CMK (cell line): ENCODE results near the gene MPIG6B.

Experiments used
- DNase-seq: peaks from one replicate; pipeline ENCODE4 v3.0.0-alpha.2; 2010; ENCODE audit warnings: low read depth

MPIG6B gene

DNA sequence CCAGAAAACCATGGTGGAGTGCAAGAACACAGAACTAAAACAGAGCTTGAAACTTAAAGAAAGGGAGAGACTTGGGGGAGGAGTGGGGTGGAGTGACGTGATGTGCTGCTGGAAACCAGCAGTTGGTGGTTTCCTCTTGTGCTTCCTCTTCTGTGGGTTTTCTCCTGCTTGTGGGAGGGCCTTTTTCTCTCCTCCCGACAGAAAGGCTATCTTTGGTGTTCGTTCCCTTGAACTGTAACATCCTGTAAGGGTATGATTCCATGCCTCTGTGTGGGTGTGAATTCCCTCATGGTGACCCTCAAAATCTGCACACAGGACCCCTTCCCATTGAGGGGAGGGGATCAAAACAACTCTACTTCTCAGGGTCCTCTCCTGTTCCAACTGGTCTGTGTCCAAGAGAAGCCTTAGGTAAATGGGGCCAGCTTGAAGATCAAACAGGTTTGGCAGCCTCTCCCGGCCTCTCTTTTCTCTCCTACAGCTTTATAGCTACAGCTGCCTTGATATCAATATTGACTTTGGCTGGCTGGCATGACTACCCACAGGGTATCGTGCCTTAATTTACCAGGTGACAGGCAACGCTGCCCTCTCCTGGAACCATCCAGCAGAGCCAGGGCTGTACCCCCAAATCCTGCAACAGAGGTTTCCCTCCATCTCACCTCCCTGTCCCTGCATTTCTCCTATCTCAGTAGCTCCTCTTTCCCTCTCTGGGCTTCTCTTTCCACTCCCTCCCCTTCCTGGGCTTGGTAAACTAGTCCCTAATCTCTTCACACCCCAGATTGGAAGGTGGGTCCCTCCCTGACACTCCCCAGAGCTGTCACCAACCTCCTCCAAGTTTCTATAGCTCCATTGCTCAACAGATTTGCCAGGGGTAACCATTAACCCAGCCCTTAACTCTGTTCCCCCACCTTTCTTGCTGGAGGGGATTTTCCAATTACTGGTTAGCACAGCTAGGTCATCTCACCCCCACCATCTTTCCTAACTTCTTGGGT is 15.1 kb downstream of the MPIG6B start:
- peak; percentile 83 for DNase-seq

DNA sequence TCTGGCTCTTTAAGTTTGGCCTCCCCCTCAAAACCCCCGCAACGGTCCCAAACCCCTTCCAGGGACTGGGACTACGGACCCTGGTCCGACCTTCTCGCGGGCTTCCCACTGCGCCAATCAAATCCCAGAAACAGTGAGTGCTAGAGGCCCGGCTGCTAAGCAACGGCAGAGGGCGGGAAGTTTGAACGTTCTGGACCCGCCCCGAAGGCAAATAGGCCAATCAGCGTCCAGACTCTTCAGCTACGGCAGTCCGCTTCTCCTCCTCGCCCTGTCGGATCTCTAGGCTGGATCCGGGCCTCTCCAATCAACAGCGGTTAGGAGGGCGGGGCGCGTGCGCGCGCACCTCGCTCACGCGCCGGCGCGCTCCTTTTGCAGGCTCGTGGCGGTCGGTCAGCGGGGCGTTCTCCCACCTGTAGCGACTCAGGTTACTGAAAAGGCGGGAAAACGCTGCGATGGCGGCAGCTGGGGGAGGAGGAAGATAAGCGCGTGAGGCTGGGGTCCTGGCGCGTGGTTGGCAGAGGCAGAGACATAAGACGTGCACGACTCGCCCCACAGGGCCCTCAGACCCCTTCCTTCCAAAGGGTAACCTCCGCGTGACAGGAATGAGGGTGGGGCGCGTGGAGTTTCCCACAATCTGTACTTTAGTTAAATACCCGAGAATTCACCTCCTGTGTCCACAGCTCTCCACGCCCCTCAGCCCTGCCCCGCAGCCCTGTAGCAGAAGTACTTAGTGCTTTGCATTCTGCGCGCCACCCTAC is 16.6 kb downstream of the MPIG6B start, which contains the start of gene MSH5:
Gene MSH5, plus strand, starts transcription at position 367 of the 758 bp plus-strand sequence. CDS start 462 bp downstream, outside the sequence.
- DNase-seq, result peak; percentile 99

DNA sequence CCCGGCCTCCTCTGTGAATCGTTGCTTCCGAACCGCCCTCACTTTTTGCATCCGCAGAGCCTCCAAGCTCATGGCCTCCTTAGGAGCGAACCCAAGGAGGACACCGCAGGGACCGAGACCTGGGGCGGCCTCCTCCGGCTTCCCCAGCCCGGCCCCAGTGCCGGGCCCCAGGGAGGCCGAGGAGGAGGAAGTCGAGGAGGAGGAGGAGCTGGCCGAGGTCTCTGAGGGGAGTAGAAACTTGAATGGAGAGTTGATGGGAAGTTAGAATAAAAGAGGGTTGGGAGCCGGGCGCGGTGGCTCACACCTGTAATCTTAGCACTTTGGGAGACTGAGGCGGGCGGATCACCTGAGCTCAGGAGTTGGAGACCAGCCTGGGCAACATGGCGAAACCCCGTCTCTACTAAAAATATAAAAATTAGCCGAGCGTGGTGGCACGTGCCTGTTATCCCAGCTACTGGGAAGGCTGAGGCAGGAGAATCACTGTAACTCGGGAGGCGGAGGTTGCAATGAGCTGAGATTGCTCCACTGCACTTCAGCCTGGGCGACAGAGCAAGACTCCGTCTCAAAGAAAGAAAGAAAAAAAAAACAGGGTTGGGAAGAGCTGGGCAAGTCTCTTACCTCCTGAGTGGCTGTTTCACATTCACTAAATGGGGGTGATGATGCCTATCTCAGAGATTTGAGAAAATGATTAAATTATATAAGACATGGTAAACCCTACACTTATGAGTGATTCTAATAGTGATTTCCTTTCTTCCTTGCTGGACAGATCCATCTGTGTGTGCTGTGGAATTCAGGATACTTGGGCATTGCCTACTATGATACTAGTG is 17.4 kb downstream of the MPIG6B start:
- no peak for DNase-seq

DNA sequence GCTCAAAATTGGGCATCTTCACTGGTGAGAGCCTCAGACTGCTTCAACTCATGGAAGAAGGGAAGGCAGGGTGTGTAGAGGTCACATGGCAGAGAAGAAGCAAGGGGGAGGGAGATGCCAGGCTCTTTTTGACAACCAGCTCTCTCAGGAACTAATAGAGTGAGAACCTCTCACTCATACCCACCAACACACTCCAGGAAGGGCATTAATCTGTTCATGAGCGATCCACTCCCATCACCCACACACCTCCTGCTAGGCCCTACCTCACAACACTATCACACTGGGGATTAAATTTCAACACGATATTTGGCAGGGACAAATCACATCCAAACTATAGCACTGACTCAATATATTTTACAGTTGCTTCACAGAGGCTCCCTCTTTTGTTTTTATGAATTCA is 18.6 kb downstream of the MPIG6B start:
- DNase-seq, result no peak

DNA sequence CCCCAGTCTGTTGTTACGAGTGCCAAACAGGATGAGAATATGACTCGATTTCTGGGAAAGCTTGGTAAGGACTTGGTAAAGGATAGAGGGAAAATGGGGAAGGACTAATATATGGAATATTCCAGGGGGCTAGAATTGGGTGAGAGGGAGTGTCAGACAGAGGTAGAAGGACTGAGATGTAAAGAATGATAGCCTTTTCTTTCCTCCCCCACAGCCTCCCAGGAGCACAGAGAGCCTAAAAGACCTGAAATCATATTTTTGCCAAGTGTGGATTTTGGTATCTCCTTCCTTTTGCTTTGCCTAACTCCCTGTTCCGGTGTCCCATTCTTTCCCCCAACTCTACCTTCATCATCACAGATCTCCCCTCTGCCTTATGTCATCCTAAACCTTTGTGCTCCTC is 19.7 kb downstream of the MPIG6B start:
- DNase-seq, result no peak

DNA sequence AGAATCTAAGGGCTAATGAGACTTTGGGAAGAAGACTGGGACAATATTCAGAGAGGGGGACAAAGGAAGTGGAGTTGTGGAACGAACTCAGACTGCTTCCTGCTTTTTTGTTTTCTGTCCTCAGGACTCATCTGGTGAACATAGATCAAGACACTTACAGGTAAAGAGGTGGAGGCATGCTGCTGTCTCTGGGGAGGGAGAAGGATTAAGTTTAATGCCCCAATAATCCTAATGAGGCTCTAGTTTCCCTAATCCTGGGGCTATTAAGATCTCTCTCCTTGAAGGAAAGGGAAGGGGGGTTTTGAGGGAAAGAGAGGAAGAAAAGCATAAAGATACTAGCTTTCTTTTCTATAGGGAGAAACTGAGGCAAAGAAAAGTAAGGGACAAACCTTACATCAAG is 21.2 kb downstream of the MPIG6B start:
- no peak for DNase-seq

DNA sequence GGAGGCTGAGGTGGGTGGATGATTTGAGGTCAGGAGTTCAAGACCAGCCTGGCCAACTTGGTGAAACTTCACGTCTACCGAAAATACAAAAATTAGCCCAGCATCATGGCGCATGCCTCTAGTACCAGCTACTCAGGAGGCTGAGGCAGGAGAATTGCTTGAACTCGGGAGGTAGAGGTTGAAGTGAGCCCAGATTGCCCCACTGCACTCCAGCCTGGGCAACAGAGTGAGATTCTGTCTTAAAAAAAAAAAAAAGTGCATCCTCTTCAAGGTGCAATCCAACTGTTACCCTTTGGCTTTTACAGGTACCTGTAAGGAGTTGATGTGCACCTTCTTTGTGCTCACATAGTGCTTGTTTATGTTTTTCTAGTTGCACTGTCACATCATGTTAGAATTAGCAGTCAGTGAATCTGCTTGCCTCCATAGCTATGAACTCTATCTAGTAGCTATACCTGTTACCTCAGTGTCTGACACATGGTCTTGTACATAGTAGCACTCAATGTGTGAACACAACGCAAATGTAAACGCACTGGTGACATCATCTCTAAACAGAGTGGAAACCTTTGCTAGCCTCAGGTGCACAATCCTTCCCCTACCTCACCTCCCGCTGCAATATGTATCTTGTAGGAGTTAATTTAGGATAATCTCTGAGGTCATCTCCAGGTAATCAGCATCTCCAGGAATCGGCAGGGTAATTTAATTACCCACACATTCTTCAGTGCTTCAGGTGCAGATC is 26.3 kb downstream of the MPIG6B start:
- DNase-seq, result no peak

DNA sequence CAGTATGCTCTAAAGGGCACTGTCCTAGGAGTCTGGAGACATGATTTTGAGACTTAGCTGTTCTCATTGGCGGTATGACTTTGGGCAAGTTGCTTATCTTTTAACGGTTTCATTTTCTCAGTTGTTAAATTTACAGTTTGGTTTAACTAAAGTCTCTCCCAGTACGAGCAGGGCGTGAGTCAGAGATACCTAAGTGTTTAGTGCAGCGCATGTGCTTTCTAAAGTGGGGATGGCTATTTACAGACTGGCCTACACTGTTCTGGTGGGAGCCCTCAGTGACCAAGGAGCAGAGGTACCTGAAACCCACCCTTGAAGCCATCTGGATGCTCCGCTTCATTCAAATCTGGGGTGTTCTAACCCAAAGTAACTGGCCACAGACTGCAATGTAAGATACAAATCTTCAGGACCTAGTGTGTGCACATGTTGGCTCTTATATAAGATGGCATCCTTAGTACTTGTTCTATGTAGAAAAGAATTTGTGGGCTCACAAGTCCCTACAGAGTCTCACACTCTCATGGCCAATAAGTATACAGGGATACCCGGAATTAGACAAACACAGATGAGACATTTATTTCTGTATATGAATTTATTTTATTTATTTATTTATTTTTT is 27.3 kb downstream of the MPIG6B start:
- DNase-seq, result no peak

DNA sequence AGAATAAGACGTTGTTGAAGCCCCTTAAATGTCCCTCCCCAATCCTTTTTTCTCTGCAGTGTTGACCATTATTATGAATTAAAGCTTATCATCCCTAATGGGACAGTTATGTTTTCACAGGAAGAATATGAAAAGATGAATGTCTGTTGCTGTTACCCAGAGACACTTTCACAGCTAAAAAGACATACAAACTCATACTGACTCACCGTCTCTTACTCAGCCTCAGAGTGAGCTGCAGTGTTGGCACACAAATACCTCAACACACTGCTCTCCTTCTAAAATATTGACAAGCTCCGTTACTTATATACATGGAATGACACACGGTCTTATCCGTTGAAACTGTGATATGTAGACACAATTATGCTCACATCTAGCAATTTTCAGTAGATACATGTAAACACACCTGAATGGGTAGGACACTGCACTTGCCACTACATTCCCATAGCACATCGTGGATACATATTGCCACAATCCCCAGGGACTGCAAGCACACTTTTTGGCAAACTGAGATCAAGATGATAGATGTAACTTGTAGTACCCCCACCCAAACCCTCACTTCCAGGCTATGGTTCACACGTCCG is 29.7 kb downstream of the MPIG6B start:
- no peak for DNase-seq

DNA sequence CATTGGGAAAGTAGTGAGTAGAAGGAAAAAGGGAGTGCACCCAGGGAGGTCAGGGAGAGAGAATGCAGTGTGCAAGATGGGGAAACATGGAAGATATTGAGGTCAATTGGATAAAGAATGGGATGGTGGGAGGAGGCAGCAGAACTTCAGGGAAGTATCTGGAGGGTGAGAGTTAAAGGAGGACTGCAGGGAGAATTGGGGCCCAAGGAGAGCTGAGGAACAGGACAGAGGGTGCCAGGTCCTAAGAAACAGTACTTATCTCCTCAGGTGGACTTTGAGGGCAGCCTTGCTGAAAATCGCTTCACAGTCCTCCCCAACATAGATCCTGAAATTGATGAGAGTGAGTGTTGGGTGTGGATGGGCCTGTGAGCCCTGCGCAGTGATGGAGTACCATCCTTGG is 35.1 kb downstream of the MPIG6B start:
- no peak for DNase-seq

DNA sequence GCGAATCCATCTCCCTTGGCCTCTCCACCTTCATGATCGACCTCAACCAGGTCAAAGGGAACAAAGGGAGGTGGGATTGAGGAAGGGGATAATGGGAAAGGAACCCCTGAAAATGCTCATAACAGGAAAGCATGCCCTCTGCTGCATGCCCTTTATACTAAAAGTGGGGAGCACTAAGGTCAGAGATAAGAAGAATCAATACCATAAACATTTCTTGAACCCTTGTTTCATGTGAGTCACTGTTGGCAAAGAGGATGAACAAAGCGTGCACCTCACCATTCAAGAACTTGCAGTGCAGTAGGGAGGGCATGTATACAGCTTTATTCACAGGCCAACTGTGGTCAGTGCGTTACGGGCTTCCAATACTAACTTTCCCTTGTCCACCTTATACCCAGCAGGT is 37.6 kb downstream of the MPIG6B start:
- no peak for DNase-seq

DNA sequence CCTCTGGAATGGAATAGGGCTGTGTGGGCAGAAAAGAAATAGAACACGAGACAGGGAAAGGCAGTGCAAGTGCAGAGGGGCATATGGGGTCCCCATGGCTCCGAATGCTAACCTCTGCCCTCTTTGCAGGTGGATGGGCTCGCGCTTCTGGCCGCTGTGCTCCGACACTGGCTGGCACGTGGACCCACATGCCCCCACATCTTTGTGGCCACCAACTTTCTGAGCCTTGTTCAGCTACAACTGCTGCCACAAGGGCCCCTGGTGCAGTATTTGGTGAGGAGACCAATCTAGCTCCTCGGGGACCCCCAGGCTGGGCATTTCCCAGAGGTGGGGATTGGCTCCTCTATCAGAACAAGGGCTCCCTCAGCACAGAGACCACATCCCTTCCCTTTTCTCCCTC is 38.2 kb downstream of the MPIG6B start:
- no peak for DNase-seq

DNA sequence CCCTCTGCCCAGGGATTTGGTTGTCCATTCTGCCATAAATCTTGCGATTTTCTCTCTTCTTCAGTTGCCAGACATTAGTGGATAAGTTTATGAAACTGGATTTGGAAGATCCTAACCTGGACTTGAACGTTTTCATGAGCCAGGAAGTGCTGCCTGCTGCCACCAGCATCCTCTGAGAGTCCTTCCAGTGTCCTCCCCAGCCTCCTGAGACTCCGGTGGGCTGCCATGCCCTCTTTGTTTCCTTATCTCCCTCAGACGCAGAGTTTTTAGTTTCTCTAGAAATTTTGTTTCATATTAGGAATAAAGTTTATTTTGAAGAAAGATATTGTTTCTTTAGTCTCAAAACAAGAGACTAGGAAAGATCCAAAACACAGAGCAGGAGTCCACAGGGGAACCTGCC is 39.2 kb downstream of the MPIG6B start, which contains the start of gene SAPCD1:
Gene SAPCD1, plus strand, starts transcription at position 301 of the 400 bp plus-strand sequence. CDS start 399 bp downstream, outside the sequence.
- DNase-seq, result no peak

DNA sequence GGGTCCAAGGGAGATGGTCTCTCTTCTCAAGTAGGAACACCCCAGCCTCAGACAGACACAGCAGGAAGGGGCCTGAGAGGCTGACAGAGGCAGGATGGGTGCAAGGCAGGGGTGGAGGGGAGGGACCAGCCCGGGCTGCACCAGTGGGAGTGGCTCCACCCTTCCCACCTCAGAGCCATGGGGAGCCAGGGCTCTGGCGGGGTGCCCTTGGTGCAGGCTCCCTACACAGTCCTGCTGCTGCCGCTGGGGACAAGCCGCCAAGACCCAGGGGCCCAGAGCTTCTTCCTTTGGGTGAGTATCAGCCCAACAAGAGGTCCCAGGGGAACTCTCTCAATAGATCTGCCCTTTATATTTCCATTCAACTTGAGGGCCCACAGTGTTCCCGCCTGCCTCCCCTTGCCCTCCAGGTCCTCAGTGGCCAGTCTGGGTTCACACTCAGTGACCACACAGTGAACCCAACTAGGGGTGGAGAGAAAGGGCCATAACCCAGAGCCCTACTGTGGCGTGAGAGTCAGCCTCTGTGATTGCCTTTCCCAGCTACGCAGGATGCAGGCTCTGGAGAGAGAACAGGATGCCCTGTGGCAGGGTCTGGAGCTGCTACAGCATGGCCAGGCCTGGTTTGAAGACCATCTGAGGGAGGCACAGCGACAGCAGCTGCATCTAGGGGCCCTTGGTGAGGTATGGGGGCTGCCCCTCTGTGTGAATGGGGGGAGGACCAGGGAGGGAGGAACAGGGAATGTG is 39.9 kb downstream of the MPIG6B start:
- no peak for DNase-seq

DNA sequence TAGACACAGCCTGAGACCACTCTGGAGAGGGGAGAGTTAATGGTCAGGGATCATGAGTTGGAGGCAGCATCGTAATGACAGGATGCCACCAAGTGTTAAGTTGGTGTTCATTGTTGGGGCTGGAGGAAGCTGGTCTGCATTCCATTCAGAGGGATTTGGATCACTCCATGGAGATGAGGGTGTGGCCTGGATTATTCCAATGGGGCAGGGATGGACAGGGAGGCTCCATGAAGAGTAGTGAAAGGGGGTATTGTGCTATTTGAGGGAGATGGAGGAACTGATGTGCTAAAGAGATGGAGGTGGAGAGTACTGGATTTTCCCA is 40.4 kb downstream of the MPIG6B start:
- no peak for DNase-seq

DNA sequence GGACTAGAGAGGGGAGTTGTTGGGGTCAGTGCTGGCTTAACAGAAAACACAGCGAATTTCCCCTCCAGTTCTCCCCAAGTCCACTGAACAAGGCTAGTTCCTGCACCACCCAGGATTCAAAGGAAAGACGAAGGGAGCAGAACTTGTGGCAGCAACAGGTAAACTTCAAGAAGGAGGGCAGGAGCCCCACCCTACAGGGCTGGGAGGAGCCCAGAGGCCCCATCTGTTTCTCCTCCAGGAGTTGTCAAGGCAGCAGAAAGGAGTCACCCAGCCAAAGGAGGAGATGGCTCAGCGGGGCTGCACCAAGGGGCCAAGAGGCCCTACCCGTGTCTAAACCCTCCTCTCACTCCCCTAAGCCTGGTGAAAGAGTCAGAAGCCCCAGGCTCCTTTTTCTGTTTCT is 41.0 kb downstream of the MPIG6B start:
- DNase-seq, result no peak

DNA sequence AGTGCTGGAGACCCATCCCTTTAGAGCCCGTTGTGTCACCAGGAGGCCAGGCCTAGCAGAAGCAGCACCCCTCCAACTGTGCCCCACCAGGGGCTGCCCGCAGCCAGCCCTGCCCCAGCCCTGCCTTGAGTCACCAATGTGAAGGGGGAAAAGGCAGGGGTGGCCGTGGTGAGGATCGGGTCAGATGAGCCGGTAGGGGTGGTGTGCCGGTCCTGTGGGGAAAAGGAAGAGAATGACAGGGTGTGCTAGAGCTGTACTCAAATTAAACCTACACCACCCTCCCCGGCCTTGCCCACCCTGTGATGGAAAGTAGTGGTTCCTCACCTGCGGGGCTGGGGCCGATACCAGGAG is 42.4 kb downstream of the MPIG6B start:
- no peak for DNase-seq

DNA sequence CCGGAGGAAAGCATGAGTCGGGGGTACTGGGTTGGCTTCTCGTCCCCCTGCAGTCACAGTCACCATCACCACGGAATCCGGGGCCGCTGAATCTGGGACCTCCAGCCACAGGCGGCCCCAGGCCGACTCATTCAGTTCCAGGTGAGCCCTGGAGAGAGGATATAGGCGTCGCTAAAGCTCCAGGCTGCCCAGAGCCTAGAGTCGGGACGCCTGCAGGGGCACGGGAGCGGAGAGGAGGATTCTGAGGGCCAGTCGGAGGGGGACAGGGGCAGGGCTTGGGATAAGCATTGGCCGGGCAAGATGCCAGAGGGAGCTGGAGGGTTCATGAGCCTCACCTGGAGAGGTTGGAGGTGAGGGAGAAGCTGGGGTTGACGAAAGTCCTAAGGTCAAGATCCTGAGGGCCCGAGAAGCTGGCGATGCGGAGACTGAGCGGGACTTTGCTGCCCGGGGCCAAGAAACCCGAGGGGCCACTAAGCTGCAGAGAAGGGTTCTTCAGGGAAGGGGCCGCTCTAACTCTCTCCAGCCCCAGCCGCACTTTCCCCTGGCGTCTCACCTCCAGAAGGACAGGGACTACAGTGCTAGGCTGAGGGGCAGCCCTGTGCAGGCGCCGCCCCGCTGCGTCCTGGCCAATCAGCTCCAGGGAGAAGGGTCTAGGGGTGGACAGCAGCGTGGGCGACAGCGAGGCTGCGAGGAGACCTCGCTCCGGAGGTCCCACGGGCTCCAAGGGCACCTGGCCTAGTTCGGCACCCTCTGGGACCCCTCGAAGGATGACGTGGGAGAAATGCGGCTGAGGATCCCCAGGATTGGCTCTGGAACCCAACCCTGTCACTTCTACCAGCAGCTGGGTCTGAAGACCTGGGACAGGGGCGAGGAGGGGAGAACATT is 43.0 kb downstream of the MPIG6B start:
- no peak for DNase-seq

DNA sequence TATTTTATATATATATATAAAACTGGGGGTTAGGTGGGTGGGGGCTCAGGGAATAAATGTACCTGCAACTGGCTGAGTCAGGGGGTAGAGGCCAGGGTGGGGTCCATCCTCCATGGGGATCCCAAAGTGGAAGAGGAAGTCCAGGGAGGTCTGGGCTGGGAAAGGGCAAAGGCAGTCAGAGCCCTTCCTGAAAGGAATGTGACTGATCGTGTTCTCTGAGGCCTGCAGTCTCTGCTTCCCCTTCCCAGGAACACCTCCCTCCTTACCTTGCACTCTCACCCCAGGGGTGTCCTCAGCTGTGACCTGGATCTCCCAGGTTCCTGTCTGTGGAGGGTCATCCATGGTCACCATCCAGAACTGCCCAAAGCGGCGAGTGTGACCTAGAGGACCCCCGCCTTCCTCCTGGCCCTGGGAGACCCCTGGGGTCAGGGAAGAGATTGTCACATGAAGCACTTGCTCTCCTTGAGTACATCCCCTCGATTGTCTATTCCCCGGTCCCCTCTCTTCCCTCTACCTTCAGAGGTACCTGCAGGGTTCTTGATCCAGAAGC is 44.0 kb downstream of the MPIG6B start:
- no peak for DNase-seq
